DMS53 treated with DMSO at 0.1 percent for 48 hours (cell line): Measurements from ENCODE around the gene CAB39.

Experiments
- DNase-seq: peaks from one replicate; lab custom pipeline; 2025; ENCODE audit not compliant: unreplicated experiment; lab: John Stamatoyannopoulos, UW

CAB39 gene

GRCh38 chr2:230779607-230780006, 67.0 kb downstream of the CAB39 start:
- no peak for DNase-seq

GRCh38 chr2:230781130-230781797, 68.6 kb downstream of the CAB39 start:
- peak; percentile 20 for DNase-seq

- no peak for DNase-seq
Measured at GRCh38 chr2:230783101-230783500, 70.5 kb downstream of the CAB39 start.

GRCh38 chr2:230784795-230785194, 72.2 kb downstream of the CAB39 start:
- no peak for DNase-seq

GRCh38 chr2:230785346-230785745, 72.7 kb downstream of the CAB39 start:
- DNase-seq, result no peak

GRCh38 chr2:230787101-230787500, 74.5 kb downstream of the CAB39 start:
- no peak for DNase-seq

- no peak for DNase-seq
Measured at GRCh38 chr2:230788554-230789175, 76.0 kb downstream of the CAB39 start.

- DNase-seq, result no peak
Measured at GRCh38 chr2:230790981-230791380, 78.3 kb downstream of the CAB39 start.

GRCh38 chr2:230793572-230794359, 81.1 kb downstream of the CAB39 start:
- no peak for DNase-seq

GRCh38 chr2:230794497-230794896, 81.9 kb downstream of the CAB39 start:
- no peak for DNase-seq

- DNase-seq, result no peak
Measured at GRCh38 chr2:230795856-230796255, 83.2 kb downstream of the CAB39 start.

GRCh38 chr2:230796280-230796862, 83.7 kb downstream of the CAB39 start:
- no peak for DNase-seq

GRCh38 chr2:230797515-230798495, 85.2 kb downstream of the CAB39 start:
- DNase-seq, result no peak

- peak; percentile 19 for DNase-seq
Measured at GRCh38 chr2:230798769-230799399, 86.2 kb downstream of the CAB39 start.

GRCh38 chr2:230805353-230806017, 92.8 kb downstream of the CAB39 start:
- DNase-seq, result no peak

GRCh38 chr2:230807729-230808128, 95.1 kb downstream of the CAB39 start:
- no peak for DNase-seq

- DNase-seq, result no peak
Measured at GRCh38 chr2:230809015-230809414, 96.4 kb downstream of the CAB39 start.

- DNase-seq, result no peak
Measured at GRCh38 chr2:230809677-230810251, 97.1 kb downstream of the CAB39 start.

GRCh38 chr2:230811508-230811907, 98.9 kb downstream of the CAB39 start:
- DNase-seq, result no peak
